ENCODE measurements around the gene SRSF12.

The SRSF12 gene

DNA sequence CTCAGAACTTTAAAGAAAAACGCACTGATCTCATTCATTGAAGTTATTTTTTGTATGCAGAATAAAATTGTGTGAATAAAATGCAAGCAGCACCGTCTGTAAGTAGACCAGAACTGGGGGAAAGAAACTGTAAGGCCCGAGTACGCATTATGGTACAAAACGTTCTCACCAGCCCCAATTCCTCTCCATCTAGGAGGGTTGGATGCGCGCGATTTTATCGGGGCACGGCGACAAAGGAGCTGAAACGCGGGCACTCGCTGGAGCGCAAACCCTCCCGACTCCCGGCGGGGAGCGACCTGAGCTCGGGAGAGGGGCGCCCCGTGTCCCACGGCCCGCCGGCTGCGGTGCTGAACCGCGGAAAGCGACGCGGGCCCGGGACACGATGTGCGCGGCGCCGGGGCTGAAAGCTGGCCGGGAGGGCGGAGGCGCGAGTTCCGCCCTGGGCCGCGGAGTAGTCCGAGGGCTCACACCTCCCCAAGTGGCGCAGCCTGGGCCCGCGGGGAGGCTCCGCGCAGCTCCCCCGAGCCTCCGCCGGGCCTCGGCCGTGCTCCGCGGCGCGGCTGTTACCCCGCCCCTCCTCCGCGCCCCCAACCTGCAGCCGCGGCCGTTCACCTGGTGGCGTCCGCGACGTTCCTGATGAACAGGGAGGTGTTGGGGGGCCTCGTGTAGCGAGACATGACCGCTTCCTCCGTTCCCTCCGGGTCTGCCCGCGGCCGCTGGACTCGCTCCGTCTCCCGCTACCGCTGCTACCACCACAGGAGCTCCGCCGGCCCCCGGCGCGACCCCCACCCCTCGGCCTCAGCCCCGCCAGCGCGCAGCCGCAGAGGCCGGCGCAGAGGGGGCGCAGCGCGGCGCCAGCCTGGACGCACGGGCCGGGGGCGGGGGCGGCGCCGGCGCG, at the start of gene SRSF12:
Gene SRSF12 (minus strand): TSS at position 861 of the 898 bp plus-strand sequence. CDS start 184 bp downstream, at position 677.
- Histone ChIP-seq H3K27me3 (ENCODE audit: insufficient read depth, low read depth) (no peaks in the 10 kb centered on the region), H2AFZ (ENCODE audit: low read depth) (peak within 1 kb of the TSS; percentile 66), H3K27ac (no peak within 1 kb of the TSS), H3K79me2 (ENCODE audit: insufficient read depth, low read depth) (no peaks in the 10 kb centered on the region), H3K36me3 (ENCODE audit: insufficient read depth) (no peaks in the 10 kb centered on the region), H3K9ac (no peak within 1 kb of the TSS), H3K4me1 (ENCODE audit: low read depth, poor library complexity, severe bottlenecking) (no peaks in the 10 kb centered on the region), H3K4me3 (IDR thresholded peaks at IDR 0.05; ENCODE audit: insufficient read depth, low read depth, low read length) (no peak within 1 kb of the TSS), H3K4me2 (peak within 1 kb of the TSS; percentile 25; the same call in 1 of the 2 replicates), H4K20me1 (ENCODE audit: insufficient read depth) (no peaks in the 10 kb centered on the region)
- TF ChIP-seq, protein P1, sequence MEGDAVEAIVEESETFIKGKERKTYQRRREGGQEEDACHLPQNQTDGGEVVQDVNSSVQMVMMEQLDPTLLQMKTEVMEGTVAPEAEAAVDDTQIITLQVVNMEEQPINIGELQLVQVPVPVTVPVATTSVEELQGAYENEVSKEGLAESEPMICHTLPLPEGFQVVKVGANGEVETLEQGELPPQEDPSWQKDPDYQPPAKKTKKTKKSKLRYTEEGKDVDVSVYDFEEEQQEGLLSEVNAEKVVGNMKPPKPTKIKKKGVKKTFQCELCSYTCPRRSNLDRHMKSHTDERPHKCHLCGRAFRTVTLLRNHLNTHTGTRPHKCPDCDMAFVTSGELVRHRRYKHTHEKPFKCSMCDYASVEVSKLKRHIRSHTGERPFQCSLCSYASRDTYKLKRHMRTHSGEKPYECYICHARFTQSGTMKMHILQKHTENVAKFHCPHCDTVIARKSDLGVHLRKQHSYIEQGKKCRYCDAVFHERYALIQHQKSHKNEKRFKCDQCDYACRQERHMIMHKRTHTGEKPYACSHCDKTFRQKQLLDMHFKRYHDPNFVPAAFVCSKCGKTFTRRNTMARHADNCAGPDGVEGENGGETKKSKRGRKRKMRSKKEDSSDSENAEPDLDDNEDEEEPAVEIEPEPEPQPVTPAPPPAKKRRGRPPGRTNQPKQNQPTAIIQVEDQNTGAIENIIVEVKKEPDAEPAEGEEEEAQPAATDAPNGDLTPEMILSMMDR (conservative IDR thresholded peaks at IDR 0.05; ENCODE audit: low read depth, low read length), result no peak

DNA sequence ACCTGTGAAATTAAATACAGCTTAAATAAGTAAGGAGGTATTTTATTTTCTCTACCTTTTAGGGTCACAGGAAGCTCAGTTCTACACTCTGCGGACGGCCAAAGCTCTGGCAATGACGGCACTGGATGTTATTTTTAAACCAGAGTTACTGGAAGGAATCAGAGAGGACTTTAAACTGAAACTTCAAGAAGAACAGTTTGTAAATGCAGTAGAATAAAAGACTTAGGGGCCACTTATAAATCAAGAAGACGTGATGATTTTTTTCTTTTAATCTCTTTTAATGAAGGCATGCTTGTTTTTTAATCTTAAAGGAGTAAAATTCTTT, 44.1 kb upstream of the SRSF12 start:
- no peaks in the 10 kb centered on the region; the same call in 1 of the 2 replicates for H3K36me3 ChIP-seq (ENCODE audit: insufficient read depth)

DNA sequence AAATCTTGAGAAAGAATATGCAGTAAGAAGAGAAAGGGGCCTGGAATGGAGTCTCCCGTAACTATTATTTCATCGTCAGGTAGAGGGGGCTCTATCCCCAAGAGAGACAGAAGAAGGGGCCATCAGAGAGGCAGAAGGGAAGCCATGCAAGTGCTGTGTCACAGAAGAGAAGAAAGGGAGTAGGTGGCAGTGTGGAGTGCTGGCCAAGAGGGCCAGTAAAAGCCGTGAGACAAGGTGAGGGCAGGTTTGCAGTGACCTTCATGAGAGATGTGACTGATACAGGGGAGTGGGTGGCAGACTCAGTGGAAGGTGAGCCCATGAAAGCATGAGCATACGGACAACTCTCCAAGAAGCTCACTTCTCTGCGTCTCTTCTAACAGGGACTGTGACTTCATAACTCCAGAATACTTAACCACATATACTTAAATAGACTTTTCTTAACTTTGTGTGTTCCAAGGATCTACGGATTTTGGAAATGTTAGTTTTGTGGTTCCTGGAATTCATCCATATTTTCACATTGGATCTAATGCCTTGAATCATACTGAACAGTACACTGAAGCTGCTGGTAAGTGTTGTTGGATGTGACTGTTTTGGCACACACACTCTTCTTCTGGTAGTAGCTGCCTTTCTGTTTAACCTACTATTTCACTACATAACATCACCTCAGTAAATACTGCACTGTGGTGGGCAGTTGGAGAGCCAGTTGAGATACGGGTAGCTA, 43.6 kb upstream of the SRSF12 start:
- no peak overlapping the region for H3K27ac ChIP-seq
- H3K27me3 ChIP-seq (ENCODE audit: insufficient read depth, low read depth), result no peaks in the 10 kb centered on the region
- TF ChIP-seq, protein P1 (conservative IDR thresholded peaks at IDR 0.05; ENCODE audit: low read depth, low read length), result no peak
- H2AFZ ChIP-seq (ENCODE audit: low read depth), result no peak overlapping the region
- H3K36me3 ChIP-seq (ENCODE audit: insufficient read depth), result no peaks in the 10 kb centered on the region; the same call in 1 of the 2 replicates
- no peaks in the 10 kb centered on the region for H3K4me1 ChIP-seq (ENCODE audit: low read depth, poor library complexity, severe bottlenecking)
- no peaks in the 10 kb centered on the region for H3K79me2 ChIP-seq (ENCODE audit: insufficient read depth, low read depth)
- H3K4me3 ChIP-seq (IDR thresholded peaks at IDR 0.05; ENCODE audit: insufficient read depth, low read depth, low read length), result no peak overlapping the region
- no peak overlapping the region for H3K9ac ChIP-seq
- no peak overlapping the region for H3K4me2 ChIP-seq
- no peaks in the 10 kb centered on the region for H4K20me1 ChIP-seq (ENCODE audit: insufficient read depth)

More for the DNA sequence above, 44.1 kb upstream of the SRSF12 start:
- TF ChIP-seq, protein P1 (conservative IDR thresholded peaks at IDR 0.05; ENCODE audit: low read depth, low read length), result no peak
- Histone ChIP-seq H3K4me3 (IDR thresholded peaks at IDR 0.05; ENCODE audit: insufficient read depth, low read depth, low read length) (no peak overlapping the region), H3K27me3 (ENCODE audit: insufficient read depth, low read depth) (no peaks in the 10 kb centered on the region), H2AFZ (ENCODE audit: low read depth) (no peak overlapping the region), H3K27ac (no peak overlapping the region), H3K79me2 (ENCODE audit: insufficient read depth, low read depth) (no peaks in the 10 kb centered on the region), H3K4me1 (ENCODE audit: low read depth, poor library complexity, severe bottlenecking) (no peaks in the 10 kb centered on the region), H4K20me1 (ENCODE audit: insufficient read depth) (no peaks in the 10 kb centered on the region), H3K4me2 (no peak overlapping the region), H3K9ac (no peak overlapping the region)

DNA sequence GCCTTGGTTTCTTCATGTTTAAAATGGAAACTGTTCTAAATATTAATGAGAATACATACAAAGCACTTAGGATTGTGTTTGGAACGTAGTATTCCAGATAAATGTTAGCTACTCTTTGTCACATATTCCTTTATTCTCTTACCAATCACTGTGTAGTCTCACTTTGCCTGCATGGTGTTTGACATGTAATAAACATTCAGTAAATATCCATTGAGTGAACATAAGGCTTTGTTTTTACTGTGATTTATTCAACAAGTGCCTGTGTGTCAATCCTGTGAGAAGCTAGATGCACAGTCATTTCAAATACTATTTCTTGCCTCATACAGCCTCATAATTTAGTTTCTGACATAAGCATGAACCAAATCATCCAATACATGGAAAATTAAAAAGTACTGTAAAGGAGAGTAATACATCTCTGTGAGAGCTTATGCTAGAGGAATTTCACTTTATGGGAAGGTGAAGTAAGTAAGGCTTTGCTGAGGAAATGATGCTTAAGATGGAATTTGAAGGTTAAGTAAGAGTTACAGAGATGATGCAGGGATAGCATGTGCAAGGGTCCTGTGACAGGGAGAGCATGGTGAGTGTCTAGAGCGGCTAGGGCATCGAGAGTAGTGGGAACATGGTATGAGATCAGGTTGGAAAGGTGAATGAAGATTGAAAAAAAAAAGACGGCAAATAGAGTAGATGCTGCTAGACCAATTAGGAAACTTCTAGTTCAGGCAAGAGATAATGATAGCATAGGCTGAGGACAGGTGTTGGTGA, 42.6 kb upstream of the SRSF12 start:
- Histone ChIP-seq H3K27ac (no peak overlapping the region), H3K4me2 (no peak overlapping the region), H3K27me3 (ENCODE audit: insufficient read depth, low read depth) (no peaks in the 10 kb centered on the region), H3K4me3 (IDR thresholded peaks at IDR 0.05; ENCODE audit: insufficient read depth, low read depth, low read length) (no peak overlapping the region), H3K79me2 (ENCODE audit: insufficient read depth, low read depth) (no peaks in the 10 kb centered on the region), H3K36me3 (ENCODE audit: insufficient read depth) (no peaks in the 10 kb centered on the region; the same call in 1 of the 2 replicates), H2AFZ (ENCODE audit: low read depth) (no peak overlapping the region), H4K20me1 (ENCODE audit: insufficient read depth) (no peaks in the 10 kb centered on the region), H3K4me1 (ENCODE audit: low read depth, poor library complexity, severe bottlenecking) (no peaks in the 10 kb centered on the region), H3K9ac (no peak overlapping the region)
- TF ChIP-seq, protein P1 (conservative IDR thresholded peaks at IDR 0.05; ENCODE audit: low read depth, low read length), result no peak

Data from KMS-11 (cell line).